HEK293 (cell line): ENCODE results near the gene HK2.

ENCODE experiments used
- SP7 ChIP-seq: fragments of 450-650 bp; formaldehyde crosslinking; IDR thresholded peaks from 2 replicates; pipeline ENCODE4 v1.5.1; 2016; ENCODE audit warnings: missing biosample characterization, missing genetic modification characterization
- ZBTB1 ChIP-seq: fragments of 450-650 bp; formaldehyde crosslinking; IDR thresholded peaks from 2 replicates; pipeline ENCODE4 v1.5.1; 2016; ENCODE audit warnings: missing biosample characterization, missing genetic modification characterization
- ZNF274 ChIP-seq, 2 experiments: fragments of 200-500 bp in 1 of 2; fragments of 450-650 bp in 1 of 2; sonication (Bioruptor generic) in 1 of 2; formaldehyde crosslinking in 1 of 2; IDR thresholded peaks; 2 replicates each; pipeline versions ENCODE4 v1.5.1 to v1.6.1; 2014 to 2016; ENCODE audit warnings: borderline replicate concordance in 1 of 2, inconsistent platforms in 1 of 2, low read length in 1 of 2, missing biosample characterization in 1 of 2, missing genetic modification characterization in 1 of 2
- ZNF558 ChIP-seq: fragments of 450-650 bp; formaldehyde crosslinking; IDR thresholded peaks from 2 replicates; pipeline ENCODE4 v1.5.1; 2016; ENCODE audit warnings: missing biosample characterization, missing genetic modification characterization
- ZNF792 ChIP-seq: fragments of 450-650 bp; formaldehyde crosslinking; IDR thresholded peaks from 2 replicates; pipeline ENCODE4 v1.5.1; 2016; ENCODE audit warnings: missing biosample characterization, missing genetic modification characterization

DNA sequence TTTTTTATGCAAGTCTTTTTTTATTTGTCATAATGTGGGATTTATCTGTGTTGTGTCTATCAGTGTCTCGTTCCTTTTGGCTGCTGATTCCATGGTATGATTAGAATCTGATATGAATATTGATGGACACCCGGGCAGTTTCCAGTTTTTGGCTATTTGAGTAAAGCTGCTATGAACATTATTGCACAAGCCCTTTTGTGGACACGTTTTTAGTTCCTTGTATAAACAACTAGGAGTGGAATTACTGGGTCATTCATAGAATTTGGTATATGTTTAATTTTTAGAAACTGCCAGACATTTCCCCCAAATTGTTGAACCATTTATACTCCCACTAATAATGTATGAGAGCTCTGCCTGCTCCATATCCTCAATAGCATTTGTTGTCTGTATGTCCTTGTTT is 26.6 kb downstream of the HK2 start:
- TF ChIP-seq ZBTB1 (no peak), ZNF792 (tag by site-specific recombination) (no peak), ZNF274 (IDR thresholded peaks at IDR 0.05; ENCODE audit: low read length) (no peak), ZNF274 (tag by site-specific recombination; IDR thresholded peaks at IDR 0.05; ENCODE audit: borderline replicate concordance) (no peak), SP7 (no peak), ZNF558 (tag by site-specific recombination) (no peak)
